Measurements from ENCODE around the gene DNAH6. TPM values are rescaled to one million over a fixed set of nuclear protein-coding genes. Genes with fewer than 3 reads are reported as not detected.

Gene DNAH6
- polyA plus RNA-seq, 3 donors, result 0.04 TPM; not detected in 2

DNA sequence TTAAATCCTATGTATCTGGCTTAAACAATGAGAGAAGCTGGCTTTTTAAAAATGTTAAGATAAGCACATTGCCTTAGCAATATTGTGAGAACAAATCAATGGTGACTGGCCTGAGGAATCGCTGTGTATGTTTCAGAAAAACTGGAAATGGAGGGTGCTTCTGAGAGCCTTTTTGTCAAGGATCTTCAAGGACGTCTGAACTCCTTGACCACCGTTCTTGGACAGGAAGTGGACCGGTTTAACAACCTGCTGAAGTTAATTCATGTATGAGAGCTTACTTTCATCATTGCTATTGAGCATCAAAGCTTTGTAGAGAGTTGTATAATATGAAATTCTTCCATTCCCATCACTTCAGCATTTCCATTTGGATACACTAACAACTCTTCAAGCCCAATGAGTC lies 292.0 kb downstream of the DNAH6 start:
- H3K9ac ChIP-seq (ENCODE audit: insufficient read depth, low read length, poor library complexity, severe bottlenecking), result no peak overlapping the region
- H3K9me3 ChIP-seq (replicated peaks in 1 of 2; ENCODE audit: control insufficient read depth in 1 of 2, insufficient read depth in 1 of 2, low read length in 2 of 2), result no peaks in the 10 kb centered on the region
- TF ChIP-seq CTCF (IDR thresholded peaks at IDR 0.05), result no peak
- no peaks in the 10 kb centered on the region for H4K20me1 ChIP-seq (ENCODE audit: insufficient read depth, low read length)
- no peaks in the 10 kb centered on the region for H3K36me3 Mint-ChIP-seq
- H3K27me3 Mint-ChIP-seq (ENCODE audit: low read depth in 3 of 3), result peaks cover 0 to 7% (median 0%) of the 10 kb centered on the region in 3 donors
- H3K4me3 Mint-ChIP-seq, result no peak overlapping the region
- no peaks in the 10 kb centered on the region for H3K4me1 ChIP-seq (ENCODE audit: control insufficient read depth in 1 of 2, insufficient read depth in 2 of 2, low read length in 2 of 2)
- no peaks in the 10 kb centered on the region for H3K36me3 ChIP-seq (replicated peaks in 1 of 2; ENCODE audit: control insufficient read depth in 1 of 2, insufficient read depth in 2 of 2, low read length in 2 of 2)
- no peaks in the 10 kb centered on the region for H3K79me2 ChIP-seq (ENCODE audit: insufficient read depth, low read length)
- H3K4me3 ChIP-seq (replicated peaks in 1 of 3; ENCODE audit: low read depth in 2 of 3, low read length in 3 of 3), result no peak overlapping the region
- 100% methylated on average over 1 of the region's 4 CpGs for WGBS (ENCODE audit: insufficient coverage)
- H3K27ac ChIP-seq (ENCODE audit: low read depth in 1 of 2, low read length in 2 of 2), result no peak overlapping the region
- H3K4me1 Mint-ChIP-seq, result peaks cover 11% of the 10 kb centered on the region
- peaks cover 0 to 3% (median 0%) of the 10 kb centered on the region in 7 donors for H3K9me3 Mint-ChIP-seq
- no peak overlapping the region for H3K4me2 ChIP-seq (replicated peaks; ENCODE audit: extremely low read depth, low read length, poor library complexity, severe bottlenecking)
- no peak overlapping the region for H3K27ac Mint-ChIP-seq
- no peak for DNase-seq
- intact Hi-C loops (cut with micrococcal nuclease), result no loop called here
- no peak overlapping the region for H2AFZ ChIP-seq (ENCODE audit: insufficient read depth, low read depth, low read length, poor library complexity, severe bottlenecking)
- no peaks in the 10 kb centered on the region for H3K27me3 ChIP-seq (ENCODE audit: control insufficient read depth in 2 of 2, insufficient read depth in 2 of 2, low read length in 2 of 2)

GRCh38 chr2:84811839-84812431 lies 295.6 kb downstream of the DNAH6 start:
- intact Hi-C loops (cut with micrococcal nuclease), result no loop called here
- H3K4me1 ChIP-seq (ENCODE audit: control insufficient read depth in 1 of 2, insufficient read depth in 2 of 2, low read length in 2 of 2), result no peaks in the 10 kb centered on the region
- no peak for TF ChIP-seq CTCF (IDR thresholded peaks at IDR 0.05)

More at GRCh38 chr2:84811839-84812431, 295.6 kb downstream of the DNAH6 start:
- peaks cover 0 to 3% (median 0%) of the 10 kb centered on the region in 7 donors for H3K9me3 Mint-ChIP-seq
- no peak overlapping the region for H3K4me3 Mint-ChIP-seq
- peaks cover 9% of the 10 kb centered on the region for H3K4me1 Mint-ChIP-seq
- no peaks in the 10 kb centered on the region for H3K36me3 Mint-ChIP-seq
- Histone ChIP-seq H3K27me3 (ENCODE audit: control insufficient read depth in 2 of 2, insufficient read depth in 2 of 2, low read length in 2 of 2) (no peaks in the 10 kb centered on the region), H3K36me3 (replicated peaks in 1 of 2; ENCODE audit: control insufficient read depth in 1 of 2, insufficient read depth in 2 of 2, low read length in 2 of 2) (no peaks in the 10 kb centered on the region), H4K20me1 (ENCODE audit: insufficient read depth, low read length) (no peaks in the 10 kb centered on the region), H3K27ac (ENCODE audit: low read depth in 1 of 2, low read length in 2 of 2) (no peak overlapping the region), H3K4me2 (replicated peaks; ENCODE audit: extremely low read depth, low read length, poor library complexity, severe bottlenecking) (no peak overlapping the region), H3K4me3 (replicated peaks in 1 of 3; ENCODE audit: low read depth in 2 of 3, low read length in 3 of 3) (no peak overlapping the region), H3K9me3 (replicated peaks in 1 of 2; ENCODE audit: control insufficient read depth in 1 of 2, insufficient read depth in 1 of 2, low read length in 2 of 2) (no peaks in the 10 kb centered on the region), H2AFZ (ENCODE audit: insufficient read depth, low read depth, low read length, poor library complexity, severe bottlenecking) (no peak overlapping the region), H3K9ac (ENCODE audit: insufficient read depth, low read length, poor library complexity, severe bottlenecking) (no peak overlapping the region), H3K79me2 (ENCODE audit: insufficient read depth, low read length) (no peaks in the 10 kb centered on the region)
- 100% methylated on average over 3 of the region's 6 CpGs for WGBS (ENCODE audit: insufficient coverage)
- H3K27me3 Mint-ChIP-seq (ENCODE audit: low read depth in 3 of 3), result peaks cover 0 to 9% (median 4%) of the 10 kb centered on the region in 3 donors
- no peak for DNase-seq
- no peak overlapping the region for H3K27ac Mint-ChIP-seq
